Astrocyte of the spinal cord (primary cell): Measurements from ENCODE around the gene ZFP92.
A peak's percentile ranks its signal among the peaks of the same experiment; 100 is the strongest.

ENCODE experiments used
- DNase-seq: peaks from one replicate; pipeline ENCODE4 v3.0.0; 2011; ENCODE audit warnings: low read depth, low spot score
- H3K4me3 ChIP-seq: 2 replicates; pipeline ENCODE4 v1.5.1; 2011; ENCODE audit warnings: low read depth, mild to moderate bottlenecking, low read length, moderate library complexity
- in situ Hi-C: cut with HindIII; loops from 2 replicates; pipeline ENCODE4 v1.10.0; 2017; ENCODE audit warnings: low sequenced_read_pairs
- TF ChIP-seq, protein P1 (sequence below): IDR thresholded peaks from 2 replicates; pipeline ENCODE4 v1.5.1; 2012; ENCODE audit warnings: low read depth, mild to moderate bottlenecking, low read length, inconsistent platforms

ZFP92 gene

GRCh38 chrX:153378607-153379006 lies 32.7 kb upstream of the ZFP92 start:
- DNase-seq: no peak
- TF ChIP-seq, protein P1, sequence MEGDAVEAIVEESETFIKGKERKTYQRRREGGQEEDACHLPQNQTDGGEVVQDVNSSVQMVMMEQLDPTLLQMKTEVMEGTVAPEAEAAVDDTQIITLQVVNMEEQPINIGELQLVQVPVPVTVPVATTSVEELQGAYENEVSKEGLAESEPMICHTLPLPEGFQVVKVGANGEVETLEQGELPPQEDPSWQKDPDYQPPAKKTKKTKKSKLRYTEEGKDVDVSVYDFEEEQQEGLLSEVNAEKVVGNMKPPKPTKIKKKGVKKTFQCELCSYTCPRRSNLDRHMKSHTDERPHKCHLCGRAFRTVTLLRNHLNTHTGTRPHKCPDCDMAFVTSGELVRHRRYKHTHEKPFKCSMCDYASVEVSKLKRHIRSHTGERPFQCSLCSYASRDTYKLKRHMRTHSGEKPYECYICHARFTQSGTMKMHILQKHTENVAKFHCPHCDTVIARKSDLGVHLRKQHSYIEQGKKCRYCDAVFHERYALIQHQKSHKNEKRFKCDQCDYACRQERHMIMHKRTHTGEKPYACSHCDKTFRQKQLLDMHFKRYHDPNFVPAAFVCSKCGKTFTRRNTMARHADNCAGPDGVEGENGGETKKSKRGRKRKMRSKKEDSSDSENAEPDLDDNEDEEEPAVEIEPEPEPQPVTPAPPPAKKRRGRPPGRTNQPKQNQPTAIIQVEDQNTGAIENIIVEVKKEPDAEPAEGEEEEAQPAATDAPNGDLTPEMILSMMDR: no peak
- H3K4me3 ChIP-seq: no peak overlapping the region
- in situ Hi-C loops: no loop called here

GRCh38 chrX:153379508-153379907 lies 31.8 kb upstream of the ZFP92 start:
- no peak for DNase-seq
- H3K4me3 ChIP-seq: no peak overlapping the region
- TF ChIP-seq, protein P1: no peak
- in situ Hi-C loops: no loop called here

- in situ Hi-C loops: no loop called here
- TF ChIP-seq, protein P1: no peak
- no peak for DNase-seq
- H3K4me3 ChIP-seq: no peak overlapping the region
Measured at GRCh38 chrX:153379971-153380581, 31.2 kb upstream of the ZFP92 start.

DNA sequence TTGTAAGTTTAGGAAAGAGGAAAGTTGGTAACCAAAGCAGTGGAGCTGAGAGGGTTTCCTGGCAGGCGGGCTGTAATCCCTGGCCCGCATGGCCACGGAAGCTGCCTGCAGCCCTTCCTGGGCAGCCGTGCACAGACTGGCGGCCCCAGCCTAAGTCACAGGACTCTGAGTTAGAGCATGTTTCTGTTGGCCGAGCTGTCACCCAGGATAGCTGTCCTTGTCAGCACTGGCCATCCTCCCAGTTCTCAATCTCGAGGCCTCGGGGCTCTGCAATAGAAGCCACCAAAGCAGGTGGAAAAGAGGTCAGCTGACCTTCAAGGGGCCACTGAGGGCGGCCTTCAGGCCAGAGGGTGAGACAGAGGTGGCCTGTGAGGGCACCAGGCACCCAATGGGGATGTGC lies 30.6 kb upstream of the ZFP92 start:
- TF ChIP-seq, protein P1: no peak
- in situ Hi-C loops: no loop called here
- no peak overlapping the region for H3K4me3 ChIP-seq
- DNase-seq: no peak

DNA sequence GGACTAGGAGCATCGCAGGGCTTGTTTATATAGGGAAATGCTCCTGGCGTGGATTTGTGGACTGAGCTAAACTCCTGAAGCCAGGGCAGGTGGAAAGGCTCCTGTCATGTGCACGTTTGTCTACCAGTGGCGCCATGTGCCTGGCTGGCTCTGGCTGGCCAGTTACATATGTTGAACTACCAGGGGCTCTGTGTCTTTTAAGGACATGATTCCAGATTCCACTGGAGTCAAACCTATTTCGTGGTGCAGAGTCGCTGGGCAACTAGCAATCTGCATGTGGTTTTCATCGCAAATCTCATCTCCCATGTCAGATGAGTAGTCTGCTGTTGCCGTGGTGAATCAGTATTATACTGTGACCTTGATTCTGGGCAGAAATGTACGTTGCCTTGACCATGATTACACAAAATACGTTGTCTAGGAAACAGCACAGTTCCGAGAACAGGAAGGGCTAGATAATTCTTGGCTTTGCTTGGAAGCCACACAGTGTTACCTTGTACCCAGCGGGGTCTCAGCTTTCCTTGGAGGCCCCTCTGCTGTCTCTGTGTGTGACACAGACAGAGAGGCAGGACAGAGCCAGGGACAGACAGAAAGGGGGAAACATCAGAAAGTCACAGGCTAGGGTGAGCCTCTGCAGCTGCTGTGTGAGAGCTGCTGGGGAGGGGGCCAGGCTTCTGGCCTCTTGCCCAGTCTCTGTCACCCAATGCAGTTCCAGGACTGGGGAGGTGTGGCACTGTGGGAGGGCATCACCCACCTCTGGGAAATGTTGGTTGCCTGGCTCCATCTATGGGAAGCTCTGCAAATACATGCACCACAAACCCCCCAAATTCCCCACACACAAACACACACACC lies 29.4 kb upstream of the ZFP92 start:
- TF ChIP-seq, protein P1: no peak
- DNase-seq: peak; percentile 89
- H3K4me3 ChIP-seq: no peak overlapping the region
- in situ Hi-C loops: no loop called here

DNA sequence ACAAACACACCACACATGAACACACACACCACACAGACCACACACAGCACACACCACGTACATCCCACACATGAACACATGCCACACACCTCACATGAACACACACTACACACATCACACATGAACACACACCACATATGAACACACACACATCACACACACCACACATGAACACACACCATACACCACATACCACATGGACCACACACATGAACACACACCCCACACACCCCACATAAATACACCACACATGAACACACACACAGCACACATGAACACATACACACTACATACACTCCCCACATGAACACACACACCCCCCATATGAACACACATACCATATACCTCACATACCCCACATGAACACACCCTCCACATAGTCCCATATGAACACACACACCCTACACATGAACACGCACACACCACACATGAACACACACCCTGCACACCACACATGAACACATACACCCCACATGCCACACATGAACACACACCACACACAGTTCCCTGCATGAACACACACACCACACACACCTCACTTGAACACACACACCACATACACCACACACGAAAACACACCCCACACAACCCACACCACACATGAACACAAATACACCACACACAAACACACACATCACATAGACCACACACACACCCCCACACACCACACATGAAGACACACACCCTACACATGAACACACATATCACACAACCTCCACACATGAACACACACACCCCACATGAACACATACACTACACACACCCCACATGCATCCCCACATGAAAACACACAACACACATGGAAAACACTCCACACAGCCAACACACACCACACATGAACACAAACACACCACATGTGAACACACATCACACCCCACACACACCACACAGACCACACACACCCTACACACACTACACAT lies 28.4 kb upstream of the ZFP92 start:
- H3K4me3 ChIP-seq: no peak overlapping the region
- TF ChIP-seq, protein P1: no peak
- in situ Hi-C loops: no loop called here
- DNase-seq: no peak
